Dermis microvascular lymphatic vessel endothelial cell (primary cell): ENCODE results near the gene HRH3. TPM values are rescaled to one million over a fixed set of nuclear protein-coding genes. Genes with fewer than 3 reads are reported as not detected.

Experiments used
- DNase-seq, 2 donors: peaks; one replicate each; pipeline versions ENCODE4 v3.0.0 to v3.0.0-alpha.2; 2010; ENCODE audit warnings: low read depth in 2 of 2
- total RNA-seq: library from RNA; depleted of rRNA; stranded (reverse); fragments of >200 nt; gene quantifications from 2 replicates; pipeline ENCODE4 v1.2.1, GENCODE V29; 2014

Gene HRH3
- total RNA-seq, 1 donor from 2014 or later: not detected

- DNase-seq: peak in 1 of 2 donors; percentile 59
Observed at GRCh38 chr20:62201173-62202082, 18.6 kb downstream of the HRH3 start.

- DNase-seq: no peak
Observed at GRCh38 chr20:62200491-62201172, 19.4 kb downstream of the HRH3 start.

- DNase-seq: no peak
Observed at GRCh38 chr20:62198931-62199330, 21.1 kb downstream of the HRH3 start.

GRCh38 chr20:62198496-62198895, 21.6 kb downstream of the HRH3 start:
- DNase-seq: no peak

- no peak for DNase-seq
Observed at GRCh38 chr20:62197801-62198200, 22.3 kb downstream of the HRH3 start.

- DNase-seq: no peak
Observed at GRCh38 chr20:62197311-62197710, 22.8 kb downstream of the HRH3 start.

- no peak for DNase-seq
Observed at GRCh38 chr20:62196286-62196685, 23.8 kb downstream of the HRH3 start.

GRCh38 chr20:62195736-62196135, 24.3 kb downstream of the HRH3 start:
- DNase-seq: no peak

- no peak for DNase-seq
Observed at GRCh38 chr20:62195075-62195405, 25.0 kb downstream of the HRH3 start.

- no peak for DNase-seq
Observed at GRCh38 chr20:62193079-62194025, 26.7 kb downstream of the HRH3 start.

GRCh38 chr20:62192635-62193034, 27.4 kb downstream of the HRH3 start:
- DNase-seq: no peak

- DNase-seq: no peak
Observed at GRCh38 chr20:62191781-62192559, 28.1 kb downstream of the HRH3 start.

- DNase-seq: no peak
Observed at GRCh38 chr20:62190639-62191411, 29.3 kb downstream of the HRH3 start.

- peak; percentile 60 to 66 for DNase-seq
Observed at GRCh38 chr20:62186887-62187866, 32.9 kb downstream of the HRH3 start.

- no peak for DNase-seq
Observed at GRCh38 chr20:62186096-62186426, 34.0 kb downstream of the HRH3 start.

- peak; percentile 12 to 30 for DNase-seq
Observed at GRCh38 chr20:62183426-62184142, 36.5 kb downstream of the HRH3 start.

GRCh38 chr20:62182469-62183425, 37.3 kb downstream of the HRH3 start, which contains the start of gene MTG2:
MTG2 (plus strand) TSS chr20:62183028; CDS start chr20:62193421, 10,393 bp downstream.
- peak; percentile 92 to 94 for DNase-seq
